Measurements from ENCODE around the gene FBXW9.
"Not testable (repeated sequence)": the region's sequence is repeated elsewhere in the genome, so short reads cannot be mapped to it uniquely, and the experiment has no call there.

The FBXW9 gene

DNA sequence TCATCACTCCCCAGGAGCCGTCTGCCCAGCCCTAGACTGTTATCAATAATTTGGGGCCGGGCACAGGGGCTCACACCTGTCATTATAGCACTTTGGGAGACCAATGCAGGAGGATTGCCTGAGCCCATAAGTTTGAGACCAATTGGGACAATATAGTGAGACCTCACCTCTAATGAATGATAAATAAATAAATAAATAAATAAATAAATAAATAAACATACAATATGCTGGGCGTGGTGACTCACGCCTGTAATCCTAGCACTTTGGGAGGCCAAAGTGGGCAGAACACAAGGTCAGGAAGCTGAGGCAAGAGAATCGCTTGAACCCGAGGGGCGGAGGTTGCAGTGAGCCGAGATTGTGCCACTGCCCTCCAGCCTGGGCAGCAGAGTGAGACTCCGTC lies 16.9 kb upstream of the FBXW9 start:
- TF ChIP-seq ZNF121 (tag by site-specific recombination; IDR thresholded peaks at IDR 0.05) (0 out of 2 replicates have a peak, but pooled peaks have one; percentile 19), ZNF558 (tag by site-specific recombination; IDR thresholded peaks at IDR 0.05) (0 out of 2 replicates have a peak, but pooled peaks have one; percentile 25), ZNF629 (tag by site-specific recombination; IDR thresholded peaks at IDR 0.05) (peak; percentile 28; the same call in 1 of the 2 replicates), ZNF354C (tag by site-specific recombination; IDR thresholded peaks at IDR 0.05; ENCODE audit: borderline replicate concordance, low read depth) (0 out of 2 replicates have a peak, but pooled peaks have one; percentile 62), ZNF791 (tag by site-specific recombination; IDR thresholded peaks at IDR 0.05) (0 out of 2 replicates have a peak, but pooled peaks have one; percentile 18), ZNF140 (tag by site-specific recombination; IDR thresholded peaks at IDR 0.05) (peak; percentile 36; the same call in 1 of the 2 replicates), ZNF292 (tag by site-specific recombination; IDR thresholded peaks at IDR 0.05; ENCODE audit: borderline replicate concordance, low read depth) (0 out of 2 replicates have a peak, but pooled peaks have one; percentile 12), ZNF623 (tag by site-specific recombination; IDR thresholded peaks at IDR 0.05) (peak; percentile 59), ZNF394 (tag by site-specific recombination; IDR thresholded peaks at IDR 0.05; ENCODE audit: borderline replicate concordance) (peak; percentile 86), ZNF426 (tag by site-specific recombination; IDR thresholded peaks at IDR 0.05) (peak; percentile 55), ZNF654 (tag by site-specific recombination; IDR thresholded peaks at IDR 0.05; ENCODE audit: low read depth) (0 out of 2 replicates have a peak, but pooled peaks have one; percentile 15), ZNF202 (tag by site-specific recombination; IDR thresholded peaks at IDR 0.05; ENCODE audit: borderline replicate concordance) (0 out of 2 replicates have a peak, but pooled peaks have one; percentile 16)
- TF ChIP-seq, protein P1, sequence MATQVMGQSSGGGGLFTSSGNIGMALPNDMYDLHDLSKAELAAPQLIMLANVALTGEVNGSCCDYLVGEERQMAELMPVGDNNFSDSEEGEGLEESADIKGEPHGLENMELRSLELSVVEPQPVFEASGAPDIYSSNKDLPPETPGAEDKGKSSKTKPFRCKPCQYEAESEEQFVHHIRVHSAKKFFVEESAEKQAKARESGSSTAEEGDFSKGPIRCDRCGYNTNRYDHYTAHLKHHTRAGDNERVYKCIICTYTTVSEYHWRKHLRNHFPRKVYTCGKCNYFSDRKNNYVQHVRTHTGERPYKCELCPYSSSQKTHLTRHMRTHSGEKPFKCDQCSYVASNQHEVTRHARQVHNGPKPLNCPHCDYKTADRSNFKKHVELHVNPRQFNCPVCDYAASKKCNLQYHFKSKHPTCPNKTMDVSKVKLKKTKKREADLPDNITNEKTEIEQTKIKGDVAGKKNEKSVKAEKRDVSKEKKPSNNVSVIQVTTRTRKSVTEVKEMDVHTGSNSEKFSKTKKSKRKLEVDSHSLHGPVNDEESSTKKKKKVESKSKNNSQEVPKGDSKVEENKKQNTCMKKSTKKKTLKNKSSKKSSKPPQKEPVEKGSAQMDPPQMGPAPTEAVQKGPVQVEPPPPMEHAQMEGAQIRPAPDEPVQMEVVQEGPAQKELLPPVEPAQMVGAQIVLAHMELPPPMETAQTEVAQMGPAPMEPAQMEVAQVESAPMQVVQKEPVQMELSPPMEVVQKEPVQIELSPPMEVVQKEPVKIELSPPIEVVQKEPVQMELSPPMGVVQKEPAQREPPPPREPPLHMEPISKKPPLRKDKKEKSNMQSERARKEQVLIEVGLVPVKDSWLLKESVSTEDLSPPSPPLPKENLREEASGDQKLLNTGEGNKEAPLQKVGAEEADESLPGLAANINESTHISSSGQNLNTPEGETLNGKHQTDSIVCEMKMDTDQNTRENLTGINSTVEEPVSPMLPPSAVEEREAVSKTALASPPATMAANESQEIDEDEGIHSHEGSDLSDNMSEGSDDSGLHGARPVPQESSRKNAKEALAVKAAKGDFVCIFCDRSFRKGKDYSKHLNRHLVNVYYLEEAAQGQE (tag by site-specific recombination; IDR thresholded peaks at IDR 0.05), result 0 out of 2 replicates have a peak, but pooled peaks have one; percentile 33
- TF ChIP-seq, protein P2, sequence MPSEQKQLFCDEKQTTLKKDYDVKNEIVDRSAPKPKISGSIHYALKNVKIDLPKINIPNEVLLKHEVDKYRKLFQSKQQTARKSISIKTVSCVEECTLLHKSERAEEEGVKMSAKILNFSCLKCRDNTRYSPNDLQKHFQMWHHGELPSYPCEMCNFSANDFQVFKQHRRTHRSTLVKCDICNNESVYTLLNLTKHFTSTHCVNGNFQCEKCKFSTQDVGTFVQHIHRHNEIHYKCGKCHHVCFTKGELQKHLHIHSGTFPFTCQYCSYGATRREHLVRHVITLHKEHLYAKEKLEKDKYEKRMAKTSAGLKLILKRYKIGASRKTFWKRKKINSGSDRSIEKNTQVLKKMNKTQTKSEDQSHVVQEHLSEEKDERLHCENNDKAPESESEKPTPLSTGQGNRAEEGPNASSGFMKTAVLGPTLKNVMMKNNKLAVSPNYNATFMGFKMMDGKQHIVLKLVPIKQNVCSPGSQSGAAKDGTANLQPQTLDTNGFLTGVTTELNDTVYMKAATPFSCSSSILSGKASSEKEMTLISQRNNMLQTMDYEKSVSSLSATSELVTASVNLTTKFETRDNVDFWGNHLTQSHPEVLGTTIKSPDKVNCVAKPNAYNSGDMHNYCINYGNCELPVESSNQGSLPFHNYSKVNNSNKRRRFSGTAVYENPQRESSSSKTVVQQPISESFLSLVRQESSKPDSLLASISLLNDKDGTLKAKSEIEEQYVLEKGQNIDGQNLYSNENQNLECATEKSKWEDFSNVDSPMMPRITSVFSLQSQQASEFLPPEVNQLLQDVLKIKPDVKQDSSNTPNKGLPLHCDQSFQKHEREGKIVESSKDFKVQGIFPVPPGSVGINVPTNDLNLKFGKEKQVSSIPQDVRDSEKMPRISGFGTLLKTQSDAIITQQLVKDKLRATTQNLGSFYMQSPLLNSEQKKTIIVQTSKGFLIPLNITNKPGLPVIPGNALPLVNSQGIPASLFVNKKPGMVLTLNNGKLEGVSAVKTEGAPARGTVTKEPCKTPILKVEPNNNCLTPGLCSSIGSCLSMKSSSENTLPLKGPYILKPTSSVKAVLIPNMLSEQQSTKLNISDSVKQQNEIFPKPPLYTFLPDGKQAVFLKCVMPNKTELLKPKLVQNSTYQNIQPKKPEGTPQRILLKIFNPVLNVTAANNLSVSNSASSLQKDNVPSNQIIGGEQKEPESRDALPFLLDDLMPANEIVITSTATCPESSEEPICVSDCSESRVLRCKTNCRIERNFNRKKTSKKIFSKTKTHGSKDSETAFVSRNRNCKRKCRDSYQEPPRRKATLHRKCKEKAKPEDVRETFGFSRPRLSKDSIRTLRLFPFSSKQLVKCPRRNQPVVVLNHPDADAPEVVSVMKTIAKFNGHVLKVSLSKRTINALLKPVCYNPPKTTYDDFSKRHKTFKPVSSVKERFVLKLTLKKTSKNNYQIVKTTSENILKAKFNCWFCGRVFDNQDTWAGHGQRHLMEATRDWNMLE (tag by site-specific recombination; conservative IDR thresholded peaks at IDR 0.05; ENCODE audit: low read depth), result peak; percentile 73
- TF ChIP-seq, protein P3, sequence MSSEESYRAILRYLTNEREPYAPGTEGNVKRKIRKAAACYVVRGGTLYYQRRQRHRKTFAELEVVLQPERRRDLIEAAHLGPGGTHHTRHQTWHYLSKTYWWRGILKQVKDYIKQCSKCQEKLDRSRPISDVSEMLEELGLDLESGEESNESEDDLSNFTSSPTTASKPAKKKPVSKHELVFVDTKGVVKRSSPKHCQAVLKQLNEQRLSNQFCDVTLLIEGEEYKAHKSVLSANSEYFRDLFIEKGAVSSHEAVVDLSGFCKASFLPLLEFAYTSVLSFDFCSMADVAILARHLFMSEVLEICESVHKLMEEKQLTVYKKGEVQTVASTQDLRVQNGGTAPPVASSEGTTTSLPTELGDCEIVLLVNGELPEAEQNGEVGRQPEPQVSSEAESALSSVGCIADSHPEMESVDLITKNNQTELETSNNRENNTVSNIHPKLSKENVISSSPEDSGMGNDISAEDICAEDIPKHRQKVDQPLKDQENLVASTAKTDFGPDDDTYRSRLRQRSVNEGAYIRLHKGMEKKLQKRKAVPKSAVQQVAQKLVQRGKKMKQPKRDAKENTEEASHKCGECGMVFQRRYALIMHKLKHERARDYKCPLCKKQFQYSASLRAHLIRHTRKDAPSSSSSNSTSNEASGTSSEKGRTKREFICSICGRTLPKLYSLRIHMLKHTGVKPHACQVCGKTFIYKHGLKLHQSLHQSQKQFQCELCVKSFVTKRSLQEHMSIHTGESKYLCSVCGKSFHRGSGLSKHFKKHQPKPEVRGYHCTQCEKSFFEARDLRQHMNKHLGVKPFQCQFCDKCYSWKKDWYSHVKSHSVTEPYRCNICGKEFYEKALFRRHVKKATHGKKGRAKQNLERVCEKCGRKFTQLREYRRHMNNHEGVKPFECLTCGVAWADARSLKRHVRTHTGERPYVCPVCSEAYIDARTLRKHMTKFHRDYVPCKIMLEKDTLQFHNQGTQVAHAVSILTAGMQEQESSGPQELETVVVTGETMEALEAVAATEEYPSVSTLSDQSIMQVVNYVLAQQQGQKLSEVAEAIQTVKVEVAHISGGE (tag by site-specific recombination; conservative IDR thresholded peaks at IDR 0.05; ENCODE audit: low read depth), result peak; percentile 37; the same call in 1 of the 2 replicates
- H3K4me1 ChIP-seq (ENCODE audit: control insufficient read depth, insufficient read depth, low read length); H3K9me3 ChIP-seq (ENCODE audit: control insufficient read depth, insufficient read depth, low read depth, low read length); H3K27ac ChIP-seq (ENCODE audit: extremely low read depth, low read depth, low read length); H3K4me3 ChIP-seq (ENCODE audit: low read depth, low read length): not testable (repeated sequence)
- ChIA-PET POLR2A (interaction anchor here (0.5 kb wide), 1 partner anchor 553 kb away, joined by 4 read pairs; no protein-coding TSS in a partner anchor), CTCF (interaction anchor here (0.7 to 1.8 kb wide), 7 partner anchors 20 to 84 kb away, joined by 3 to 7 read pairs (median 5); no protein-coding TSS in a partner anchor)
- peaks cover 64 to 97% of the 10 kb centered on the region in 2 experiments for H3K36me3 ChIP-seq (ENCODE audit: control insufficient read depth in 2 of 2, insufficient read depth in 1 of 2, low read length in 2 of 2)
